Skin of body (tissue), 2 donors: ENCODE measurements around the gene PACRG. TPM values are rescaled to one million over a fixed set of nuclear protein-coding genes. Genes with fewer than 3 reads are reported as not detected.

ENCODE experiments used
- DNase-seq: peaks from one replicate; lab custom pipeline; 2025; lab: John Stamatoyannopoulos, UW
- total RNA-seq: library from RNA; depleted of rRNA; stranded (reverse); fragments of >200 nt; gene quantifications from one replicate; pipeline ENCODE4 v1.2.3, GENCODE V29; 2014

The PACRG gene
- total RNA-seq, 1 donor from 2014 or later = 5.5 TPM

DNA sequence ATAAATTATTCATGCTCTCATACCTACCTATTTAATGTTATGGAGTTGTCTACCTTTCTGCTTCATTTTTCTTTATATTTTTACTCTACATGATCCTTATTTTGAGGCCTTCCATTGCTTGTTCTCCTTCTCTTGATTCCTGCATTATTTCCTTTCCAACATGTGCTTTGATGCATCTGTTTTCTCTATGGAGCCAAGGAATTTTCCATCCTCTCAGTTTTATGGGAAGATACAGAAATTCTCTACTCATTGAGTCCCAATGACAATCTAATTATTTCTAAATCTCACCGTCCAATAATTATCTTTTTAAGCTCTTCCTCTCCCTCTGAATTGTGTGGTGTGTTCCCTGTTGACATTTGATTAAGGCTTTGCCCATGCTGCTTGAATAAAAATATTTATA is 136.0 kb downstream of the PACRG start:
- DNase-seq = peak; percentile 10

DNA sequence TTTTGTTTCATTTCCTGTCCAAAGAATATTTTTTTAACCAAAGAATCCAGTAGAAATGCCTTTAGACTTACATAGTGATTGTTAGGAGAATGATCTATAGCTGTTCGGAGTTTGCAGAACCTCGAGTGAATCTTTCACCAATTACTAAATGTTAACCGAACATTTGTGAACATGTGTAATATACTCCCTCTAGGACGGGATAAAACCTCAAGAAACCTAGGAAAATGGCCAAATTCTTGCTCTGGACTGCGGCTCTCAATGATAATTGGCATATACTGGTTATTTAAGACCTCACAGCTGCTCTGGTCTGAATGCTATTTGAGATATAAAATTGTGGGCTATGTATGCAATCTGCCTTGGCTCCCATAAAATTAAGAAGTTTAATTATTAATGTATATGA is 137.1 kb downstream of the PACRG start:
- no peak for DNase-seq

DNA sequence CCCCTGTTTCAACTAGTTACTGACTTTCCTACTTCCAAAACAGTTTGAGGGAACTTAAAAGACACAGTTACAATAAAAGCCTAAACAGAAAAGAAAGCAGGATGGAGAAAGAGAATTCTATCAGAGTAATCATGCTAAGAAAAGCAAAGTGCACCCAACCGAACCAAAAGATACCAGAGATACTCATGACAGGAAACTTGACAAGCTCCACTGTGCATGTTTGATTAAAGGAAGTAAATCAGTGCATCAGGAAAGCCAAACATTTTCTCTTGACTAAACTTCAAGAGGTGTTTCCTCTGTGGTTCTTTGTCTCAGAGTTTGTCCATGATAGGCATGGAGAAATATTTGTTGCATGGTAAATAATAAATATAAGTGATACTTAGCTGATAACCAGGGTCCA is 138.9 kb downstream of the PACRG start:
- no peak for DNase-seq

DNA sequence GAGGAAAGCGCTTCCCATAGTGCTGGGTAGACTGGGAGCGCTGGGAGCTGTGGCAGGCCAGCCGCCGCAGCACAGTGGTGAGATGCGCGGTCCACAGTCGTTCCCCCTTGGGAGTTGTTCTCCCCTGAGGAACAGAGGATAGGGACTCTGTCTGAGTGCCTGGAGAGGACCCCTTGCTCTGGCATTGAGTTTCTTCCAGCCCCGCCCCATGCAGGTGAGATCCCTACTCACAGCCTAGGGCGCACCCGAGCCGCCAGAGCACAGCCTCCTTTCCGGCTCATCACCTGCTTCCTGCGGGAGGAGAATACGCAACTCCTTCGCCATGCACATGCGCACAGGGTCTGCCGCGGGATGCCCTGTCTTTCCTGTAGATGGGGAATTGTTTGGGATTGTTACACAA is 140.6 kb downstream of the PACRG start:
- DNase-seq = no peak

DNA sequence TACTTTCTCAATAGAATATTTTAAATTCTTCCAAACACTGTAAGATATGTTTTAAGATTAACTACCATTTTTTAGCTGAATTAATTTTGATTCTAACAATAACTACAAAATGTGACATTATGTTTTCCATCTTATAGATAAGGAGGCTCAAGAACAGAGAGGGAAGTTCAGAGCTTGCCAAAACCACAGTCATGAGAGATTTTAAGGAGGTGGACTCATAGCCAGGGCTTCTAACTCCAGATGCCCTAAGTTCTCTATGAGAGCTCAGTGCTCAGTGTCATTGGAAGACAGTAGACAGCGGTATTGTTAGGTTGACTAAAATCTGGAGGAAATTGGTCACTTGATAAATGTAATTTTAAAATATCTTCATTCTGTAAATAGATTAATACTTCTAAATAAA is 144.2 kb downstream of the PACRG start:
- no peak for DNase-seq

DNA sequence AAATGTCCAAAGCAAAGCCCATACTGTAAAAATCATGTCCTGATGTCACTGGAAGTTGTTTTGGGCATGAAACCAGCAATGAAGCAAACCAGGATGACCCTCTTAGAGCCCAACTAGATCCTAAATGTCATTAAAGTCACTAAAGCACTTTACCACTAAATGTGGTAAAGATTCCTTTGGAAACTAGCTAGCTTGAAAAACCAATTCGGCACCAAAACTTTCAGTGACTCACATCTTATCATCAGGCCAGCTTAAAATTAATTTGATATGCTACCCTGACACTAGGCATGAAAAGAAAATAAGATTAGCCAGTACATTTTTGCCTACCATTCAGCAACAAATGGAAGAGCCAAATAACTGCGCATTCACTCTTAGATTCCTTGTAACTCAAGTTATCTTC is 145.8 kb downstream of the PACRG start:
- no peak for DNase-seq

DNA sequence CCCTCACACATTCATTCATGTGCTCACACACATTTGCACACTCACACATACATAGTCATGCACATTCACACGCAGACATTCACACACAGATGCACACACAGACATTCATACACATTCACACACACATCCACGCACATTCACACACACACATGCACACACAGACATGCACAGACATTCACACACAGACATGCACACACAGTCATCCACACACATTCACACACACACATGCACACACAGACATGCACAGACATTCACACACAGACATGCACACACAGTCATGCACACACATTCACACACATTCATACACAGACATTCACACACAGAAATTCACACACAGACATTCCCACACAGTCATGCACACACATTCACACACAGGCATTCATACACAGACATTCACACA is 147.3 kb downstream of the PACRG start:
- DNase-seq = no peak

DNA sequence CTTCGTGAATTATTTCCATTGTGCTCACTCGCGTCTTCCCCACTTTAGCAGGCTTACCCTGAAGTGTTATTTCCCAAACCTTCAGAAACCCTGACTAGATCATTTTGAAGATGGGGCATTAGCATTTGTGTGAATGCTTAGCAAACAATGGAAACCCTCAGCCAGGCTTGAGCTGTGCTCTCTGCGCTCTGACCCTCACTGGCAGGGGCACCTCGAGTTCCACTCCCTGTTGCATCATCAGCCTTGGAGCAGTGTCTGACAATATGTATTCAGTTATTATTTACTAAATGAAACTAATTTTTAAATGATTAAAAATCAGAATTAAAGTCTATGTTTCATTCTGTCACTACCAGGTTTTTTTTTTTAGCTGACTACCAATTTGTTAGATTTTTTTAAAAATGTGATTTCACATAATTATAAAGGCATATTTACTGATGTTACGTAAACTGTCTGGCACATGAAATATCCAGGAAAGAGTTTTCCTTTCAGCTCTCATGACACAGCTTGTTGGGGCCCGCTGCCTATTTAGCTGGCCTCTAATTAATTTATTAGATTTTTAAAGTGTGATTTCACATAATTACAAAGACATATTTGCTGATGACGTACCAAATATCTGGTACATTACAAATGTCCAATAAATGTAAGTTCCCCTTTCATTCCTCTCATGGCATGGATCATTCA is 155.2 kb downstream of the PACRG start:
- no peak for DNase-seq

DNA sequence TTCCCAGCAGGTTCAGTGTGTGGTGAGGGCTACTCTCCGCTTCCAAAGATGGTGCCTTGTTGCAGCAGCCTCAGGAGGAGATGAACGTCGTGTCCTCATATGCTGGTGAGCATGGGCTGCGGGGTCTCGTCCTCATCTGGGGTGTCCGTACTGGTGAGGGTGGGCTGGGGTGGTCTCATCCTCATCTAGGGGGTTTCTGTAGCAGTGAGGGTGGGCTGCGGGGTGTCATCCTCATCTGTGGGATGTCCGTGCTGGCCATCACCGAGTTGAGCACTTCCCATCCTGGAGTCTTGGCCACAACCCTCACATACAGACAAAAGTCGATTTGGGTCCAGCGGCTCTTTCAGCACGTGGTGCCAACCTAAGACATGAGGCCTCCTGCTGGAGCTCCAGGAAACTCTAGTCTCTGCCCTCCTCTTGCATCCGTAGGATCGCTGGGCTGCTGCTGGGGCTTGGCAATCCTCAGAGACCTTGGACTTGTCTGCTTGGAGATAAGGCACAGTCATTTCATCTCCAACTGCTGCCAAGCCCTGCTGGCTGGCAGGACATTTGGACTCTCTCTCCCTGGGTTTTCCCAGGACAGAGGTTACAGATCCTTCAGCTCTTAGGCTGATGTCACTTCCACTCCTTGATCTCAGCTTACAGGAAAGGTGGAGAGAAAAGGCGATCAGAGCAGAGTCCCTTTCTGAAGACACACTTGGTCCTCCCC is 160.4 kb downstream of the PACRG start:
- no peak for DNase-seq

DNA sequence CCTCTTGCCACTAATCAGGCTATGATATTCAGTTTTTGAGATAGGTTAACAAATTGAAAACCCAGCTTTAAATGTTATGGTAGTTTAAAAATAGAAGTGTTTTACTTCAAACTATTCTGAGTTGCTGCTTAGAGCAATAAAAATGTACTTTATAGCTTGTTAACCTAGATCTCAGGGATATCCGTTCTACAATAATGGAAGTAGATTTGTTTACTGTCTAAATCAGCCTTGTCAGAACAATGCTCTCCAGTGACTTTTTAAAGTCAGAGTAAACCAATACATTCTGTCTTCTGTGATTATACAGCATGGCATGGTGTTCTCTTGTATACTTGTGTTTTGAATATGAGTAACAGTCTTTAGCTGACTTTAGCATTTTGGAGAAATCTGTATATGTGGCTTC is 161.5 kb downstream of the PACRG start:
- DNase-seq = no peak

DNA sequence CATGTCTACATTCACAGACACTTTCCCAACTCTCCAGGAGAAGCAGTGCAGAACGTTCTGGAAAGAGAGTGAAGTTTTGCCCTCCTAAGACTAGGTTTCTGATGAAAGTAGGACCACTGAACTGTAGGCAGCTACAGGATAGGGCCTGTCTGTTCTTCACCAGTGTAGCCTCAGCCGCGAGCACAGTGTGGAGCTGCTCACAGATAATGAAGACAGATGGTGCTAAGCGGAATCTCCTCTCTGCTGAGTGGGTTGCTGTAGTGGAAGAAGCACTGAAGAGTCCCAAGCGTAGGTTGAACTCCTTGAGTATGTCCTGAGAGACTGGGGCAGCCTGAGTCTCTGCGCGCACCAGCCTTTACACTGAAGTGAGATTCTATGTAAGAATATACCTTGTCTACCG is 170.2 kb downstream of the PACRG start:
- no peak for DNase-seq

DNA sequence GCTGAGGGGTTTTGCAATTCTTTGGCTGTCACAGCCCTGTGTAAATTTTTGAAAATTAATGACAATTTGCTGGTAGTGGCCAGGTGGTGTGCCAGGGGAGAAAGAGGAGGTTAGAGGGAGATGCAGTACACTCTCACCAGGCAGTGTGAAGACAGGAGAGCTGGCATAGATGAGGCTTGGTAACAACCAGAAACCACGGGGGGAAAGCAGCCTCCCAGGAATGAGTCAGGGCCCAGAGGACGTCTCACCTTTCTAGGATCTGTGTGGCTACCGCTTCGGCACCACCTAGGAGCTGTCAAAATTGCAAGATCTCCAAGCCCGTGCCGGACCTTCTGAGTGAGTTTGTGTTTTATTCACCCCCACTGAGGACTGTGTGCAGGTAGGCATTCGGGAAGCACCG is 171.4 kb downstream of the PACRG start:
- no peak for DNase-seq

DNA sequence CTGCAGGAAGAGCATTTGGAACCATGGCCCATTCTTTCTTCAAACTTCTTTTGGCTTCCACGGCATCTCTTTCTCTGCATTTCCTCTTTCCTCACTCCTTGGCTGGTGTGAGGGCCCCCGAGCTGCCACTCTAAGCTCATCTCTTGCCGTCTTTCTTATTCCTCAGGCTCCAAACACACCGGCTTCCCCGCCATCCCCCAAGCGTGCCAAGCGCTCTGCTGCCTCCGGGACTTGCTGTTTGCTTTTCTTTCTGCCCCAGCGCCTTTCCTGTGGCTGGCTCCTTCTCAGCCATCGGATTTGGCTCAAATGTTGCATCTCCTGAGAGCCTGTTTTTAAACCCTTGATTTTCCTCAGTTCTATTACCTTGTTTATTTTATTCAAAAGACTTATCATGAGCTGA is 172.7 kb downstream of the PACRG start:
- DNase-seq = no peak

DNA sequence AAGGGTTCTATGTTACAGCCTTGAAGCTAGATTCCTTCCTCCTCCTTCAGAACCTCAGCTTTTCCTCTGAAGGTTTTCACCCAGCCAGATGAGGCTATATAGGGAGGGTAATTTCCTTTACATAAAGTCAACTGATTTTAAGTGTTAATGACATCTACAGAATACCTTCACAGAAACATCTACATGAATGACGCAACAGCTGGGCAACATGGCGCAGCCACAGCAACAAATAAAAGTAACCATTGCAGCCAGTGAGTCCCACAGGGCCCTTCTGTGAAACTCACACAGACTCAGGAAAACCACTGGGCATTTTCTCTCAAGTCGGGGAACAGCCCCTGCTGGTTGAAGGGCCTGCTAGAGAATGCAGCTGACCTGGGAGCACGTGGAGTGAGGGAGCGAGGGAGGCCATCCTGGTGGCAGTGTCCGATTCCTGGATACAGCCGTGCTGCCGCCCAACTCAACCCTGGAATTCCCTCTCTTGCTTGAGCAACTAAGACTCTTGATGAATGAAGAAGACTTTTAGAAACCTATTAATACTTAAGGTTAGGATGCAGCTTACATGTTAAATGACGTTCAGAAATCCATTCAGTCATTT is 176.4 kb downstream of the PACRG start:
- no peak for DNase-seq

DNA sequence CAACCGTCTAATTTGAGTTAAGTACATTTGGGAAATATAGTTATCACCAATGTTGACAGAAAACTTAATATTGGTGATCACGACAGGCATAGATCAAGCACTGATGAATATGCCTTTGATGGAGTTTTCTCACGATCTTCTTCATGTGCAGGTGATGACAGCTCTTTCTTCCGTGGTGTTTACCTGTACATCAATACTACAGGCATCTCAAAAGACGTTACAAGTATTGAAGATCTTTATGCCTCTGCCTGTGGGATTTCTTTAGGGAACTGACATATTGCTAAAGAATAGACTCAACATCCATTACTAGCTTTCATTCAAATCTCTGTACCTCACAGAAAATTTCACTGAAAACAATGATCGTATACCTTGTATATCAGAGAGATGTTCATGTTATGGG is 178.7 kb downstream of the PACRG start:
- DNase-seq = no peak

DNA sequence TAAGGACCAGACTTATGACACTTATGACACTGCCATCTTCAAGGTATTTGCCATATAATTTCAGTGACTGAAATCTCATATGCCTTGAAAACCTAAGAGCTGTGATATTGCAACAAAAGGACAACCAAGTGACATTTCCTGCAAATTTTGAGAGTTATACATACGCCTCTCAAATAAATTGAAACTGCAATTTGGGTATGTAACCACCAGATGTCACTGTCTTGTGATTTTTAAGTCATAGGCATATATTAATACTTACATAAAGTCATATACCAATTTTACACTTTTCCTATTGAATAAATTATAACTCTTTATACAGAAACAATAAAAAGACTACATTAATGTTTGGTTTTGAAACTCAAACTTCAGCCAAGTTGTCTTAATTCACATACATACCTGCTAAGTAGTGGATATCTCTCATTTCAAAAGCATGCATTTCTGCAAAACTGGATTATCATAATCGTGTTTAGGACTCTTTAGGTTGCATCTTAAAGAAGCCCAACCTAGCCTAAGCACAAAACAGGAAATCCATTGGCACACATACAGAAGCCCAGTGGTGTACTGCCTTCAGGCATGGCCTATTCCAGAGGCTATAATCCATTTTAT is 180.2 kb downstream of the PACRG start:
- no peak for DNase-seq

DNA sequence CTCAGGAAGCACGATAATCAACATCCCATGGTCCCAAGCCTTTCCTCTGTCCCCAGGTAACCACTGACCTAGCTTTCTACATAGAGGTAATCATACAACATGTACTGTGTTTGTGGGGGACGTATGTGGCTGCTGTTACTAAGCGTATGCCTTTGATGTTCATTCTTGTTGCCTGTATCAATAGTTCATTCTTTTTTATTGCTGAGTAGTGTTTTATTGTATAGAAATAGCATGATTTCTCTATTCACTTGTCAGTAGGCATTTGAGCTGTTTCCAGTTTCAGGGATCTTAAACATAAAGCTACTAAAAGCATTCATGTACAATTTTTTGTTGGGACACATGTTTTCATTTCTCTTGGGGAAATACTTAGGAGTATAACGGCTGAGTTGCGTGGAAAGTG is 185.4 kb downstream of the PACRG start:
- no peak for DNase-seq

DNA sequence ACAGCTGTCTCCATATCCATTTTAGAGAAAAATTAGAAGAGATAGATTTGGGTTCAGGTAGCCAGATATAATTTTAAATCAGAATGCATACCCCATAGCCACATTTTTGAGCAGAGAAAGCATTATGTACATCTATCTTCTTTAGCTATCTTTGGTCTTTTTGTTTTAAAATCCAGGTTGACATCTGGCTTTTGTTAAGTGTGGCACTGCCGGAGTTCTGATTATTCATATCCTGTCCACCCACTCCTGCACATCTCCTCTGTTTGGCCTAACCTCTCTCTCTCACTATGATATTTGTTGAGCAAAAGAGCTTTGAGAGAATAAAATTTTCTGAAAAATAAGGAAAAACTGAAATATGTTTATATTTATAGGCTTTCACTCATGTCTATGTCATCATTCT is 189.7 kb downstream of the PACRG start:
- no peak for DNase-seq

DNA sequence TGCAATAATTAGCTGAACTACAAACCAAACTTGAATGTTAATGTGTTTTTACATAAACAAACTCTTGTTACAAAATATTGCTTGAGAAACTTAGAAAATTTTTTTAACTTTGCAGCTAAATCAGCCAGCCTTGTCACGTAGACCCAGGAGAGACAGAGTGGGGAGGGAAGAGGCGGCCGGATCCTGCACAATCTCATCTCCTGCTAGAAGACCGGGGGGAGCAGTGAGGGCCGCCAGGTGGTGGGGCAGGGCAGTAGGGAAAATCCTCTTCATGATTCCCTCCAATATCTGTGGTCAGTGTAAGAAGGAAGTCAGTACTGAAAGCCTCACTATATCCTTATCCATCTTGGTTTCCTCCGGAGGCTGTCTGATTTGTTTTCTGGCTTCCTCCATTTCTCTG is 193.3 kb downstream of the PACRG start:
- no peak for DNase-seq

DNA sequence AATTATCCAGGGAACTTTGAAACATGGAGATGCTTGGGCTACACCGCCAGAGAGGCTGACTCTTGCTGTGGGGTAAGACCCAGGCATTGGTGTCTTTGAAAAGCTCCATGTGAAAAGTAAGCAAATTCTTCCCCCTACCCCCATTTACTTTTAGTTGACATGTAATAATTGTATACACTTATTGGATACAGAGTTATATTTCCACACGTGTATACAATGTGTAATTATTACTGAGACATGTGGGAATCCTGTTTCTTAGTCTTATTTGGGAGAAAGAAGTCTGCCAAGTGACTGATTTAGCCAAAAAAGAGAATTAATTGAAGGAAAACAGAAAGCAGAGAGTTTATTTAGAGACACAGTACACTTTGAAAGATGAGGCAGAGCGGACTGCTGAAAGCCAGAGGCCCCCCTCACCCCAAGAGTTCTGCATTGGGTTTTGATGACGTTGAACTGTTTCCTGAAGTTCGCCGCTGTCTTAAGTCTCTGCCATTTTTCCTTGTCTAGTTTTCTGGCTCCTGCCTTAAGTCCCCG is 193.8 kb downstream of the PACRG start:
- DNase-seq = peak; percentile 78

DNA sequence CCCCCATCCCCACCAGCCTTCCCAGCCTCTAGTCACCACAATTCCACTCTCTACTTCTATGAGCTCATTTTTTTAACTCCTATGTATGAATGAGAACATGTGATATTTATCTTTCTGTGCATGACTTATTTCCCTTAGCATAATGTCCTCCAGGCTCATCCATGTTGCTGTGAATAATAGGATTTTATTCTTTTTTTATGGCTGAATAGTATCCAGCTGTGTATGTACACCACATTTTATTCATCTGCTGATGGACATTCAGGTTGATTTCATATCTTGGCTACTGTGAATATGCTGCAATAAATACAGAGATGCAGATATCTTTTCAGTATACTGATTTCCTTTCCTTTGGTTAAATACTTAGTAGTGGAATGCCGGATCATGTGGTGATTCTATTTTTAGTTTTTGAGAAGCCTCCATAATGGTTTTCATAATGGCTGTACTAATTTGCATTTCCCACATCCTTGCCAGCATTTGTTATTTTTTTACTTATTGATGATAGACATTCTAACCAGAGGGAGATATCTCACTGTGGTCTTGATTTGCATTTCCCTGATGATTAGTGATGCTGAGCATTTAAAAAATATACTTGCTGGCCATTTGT is 194.9 kb downstream of the PACRG start:
- DNase-seq = peak; percentile 31

DNA sequence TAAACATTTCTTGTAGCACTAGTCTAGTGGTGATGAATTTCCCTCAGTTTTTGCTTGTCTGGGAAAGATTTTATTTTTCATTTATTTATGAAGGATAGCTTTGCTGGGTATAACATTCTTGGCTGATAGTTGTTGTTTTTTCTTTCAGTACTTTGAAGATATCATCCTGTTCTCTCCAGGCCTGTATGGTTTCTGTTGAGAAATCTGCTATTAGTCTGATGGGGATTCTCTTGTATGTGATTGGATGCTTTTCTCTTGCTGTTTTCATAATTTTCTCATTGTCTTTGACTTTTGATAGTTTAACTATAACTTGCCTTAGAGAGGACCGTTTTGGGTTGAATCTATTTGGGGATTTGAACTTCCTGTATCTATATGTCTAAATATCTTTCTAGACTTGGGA is 207.1 kb downstream of the PACRG start:
- no peak for DNase-seq
